Nephron progenitor cell (in vitro differentiated cells): ENCODE results near the gene AMPH.
A peak's percentile ranks its signal among the peaks of the same experiment; 100 is the strongest.
"Not testable (repeated sequence)": the region's sequence is repeated elsewhere in the genome, so short reads cannot be mapped to it uniquely, and the experiment has no call there.

Source experiments
- DNase-seq: peaks from one replicate; pipeline ENCODE4 v3.0.0; 2021
- H3K27ac Mint-ChIP-seq: 2 replicates; pipeline ENCODE4 v1.8.0; 2021; ENCODE audit warnings: mild to moderate bottlenecking, moderate library complexity, mixed read lengths
- H3K27me3 Mint-ChIP-seq: 2 replicates; pipeline ENCODE4 v1.8.0; 2021; ENCODE audit warnings: mild to moderate bottlenecking, low read depth, mixed read lengths; ENCODE audit not compliant: poor library complexity
- H3K36me3 Mint-ChIP-seq: 2 replicates; pipeline ENCODE4 v1.8.0; 2021; ENCODE audit warnings: low read depth, mixed read lengths
- H3K4me1 Mint-ChIP-seq: 2 replicates; pipeline ENCODE4 v1.8.0; 2021; ENCODE audit warnings: mixed read lengths
- H3K4me3 Mint-ChIP-seq: 2 replicates; pipeline ENCODE4 v1.8.0; 2021; ENCODE audit warnings: mild to moderate bottlenecking, moderate library complexity, mixed read lengths
- H3K9me3 Mint-ChIP-seq: 2 replicates; pipeline ENCODE4 v1.8.0; 2021; ENCODE audit warnings: mild to moderate bottlenecking, moderate library complexity, mixed read lengths
- CTCF ChIP-seq: fragments of 200-600 bp; sonication (generic); IDR thresholded peaks from 2 replicates; pipeline ENCODE4 v1.5.0; 2021; ENCODE audit warnings: antibody characterized with exemption

AMPH gene

GRCh38 chr7:38354271-38354851 lies 276.8 kb downstream of the AMPH start:
- H3K4me3 Mint-ChIP-seq, H3K9me3 Mint-ChIP-seq, H3K27me3 Mint-ChIP-seq, H3K36me3 Mint-ChIP-seq, H3K27ac Mint-ChIP-seq: not testable (repeated sequence)
- DNase-seq: peak; percentile 67
- TF ChIP-seq CTCF: peak; percentile 36
- peaks cover 21% of the 10 kb centered on the region for H3K4me1 Mint-ChIP-seq

- not testable (repeated sequence) for H3K27ac Mint-ChIP-seq, H3K4me3 Mint-ChIP-seq, H3K27me3 Mint-ChIP-seq, H3K9me3 Mint-ChIP-seq, DNase-seq, H3K36me3 Mint-ChIP-seq
- peaks cover 17% of the 10 kb centered on the region for H3K4me1 Mint-ChIP-seq
These were observed 277.7 kb downstream of the AMPH start for GRCh38 chr7:38353431-38353881.

GRCh38 chr7:38351601-38352000 lies 279.6 kb downstream of the AMPH start:
- no peak overlapping the region for H3K4me3 Mint-ChIP-seq
- peaks cover 20% of the 10 kb centered on the region for H3K4me1 Mint-ChIP-seq
- no peaks in the 10 kb centered on the region for H3K36me3 Mint-ChIP-seq
- no peaks in the 10 kb centered on the region for H3K27me3 Mint-ChIP-seq
- no peak for DNase-seq
- TF ChIP-seq CTCF: no peak
- H3K27ac Mint-ChIP-seq: no peak overlapping the region
- no peaks in the 10 kb centered on the region for H3K9me3 Mint-ChIP-seq

GRCh38 chr7:38350777-38351176 lies 280.4 kb downstream of the AMPH start:
- not testable (repeated sequence) for H3K4me3 Mint-ChIP-seq, H3K27ac Mint-ChIP-seq, H3K36me3 Mint-ChIP-seq

GRCh38 chr7:38349869-38350583 lies 281.1 kb downstream of the AMPH start:
- not testable (repeated sequence) for H3K36me3 Mint-ChIP-seq, H3K27ac Mint-ChIP-seq, H3K9me3 Mint-ChIP-seq, H3K27me3 Mint-ChIP-seq, DNase-seq, H3K4me3 Mint-ChIP-seq
- H3K4me1 Mint-ChIP-seq: peaks cover 35% of the 10 kb centered on the region

More at GRCh38 chr7:38350777-38351176, 280.4 kb downstream of the AMPH start:
- H3K9me3 Mint-ChIP-seq, H3K27me3 Mint-ChIP-seq, DNase-seq: not testable (repeated sequence)
- peaks cover 28% of the 10 kb centered on the region for H3K4me1 Mint-ChIP-seq

GRCh38 chr7:38349126-38349795 lies 281.9 kb downstream of the AMPH start:
- H3K4me1 Mint-ChIP-seq: peaks cover 43% of the 10 kb centered on the region
- not testable (repeated sequence) for H3K4me3 Mint-ChIP-seq, H3K27me3 Mint-ChIP-seq, H3K9me3 Mint-ChIP-seq, H3K36me3 Mint-ChIP-seq, DNase-seq, H3K27ac Mint-ChIP-seq

GRCh38 chr7:38345299-38346172 lies 285.6 kb downstream of the AMPH start:
- not testable (repeated sequence) for H3K27me3 Mint-ChIP-seq, H3K36me3 Mint-ChIP-seq, H3K9me3 Mint-ChIP-seq
- peak; percentile 70 for DNase-seq
- Mint-ChIP-seq H3K27ac (peak overlapping the region; percentile 29), H3K4me3 (peak overlapping the region; percentile 17), H3K4me1 (peaks cover 62% of the 10 kb centered on the region)
- TF ChIP-seq CTCF: peak; percentile 66

- not testable (repeated sequence) for H3K27me3 Mint-ChIP-seq, H3K4me3 Mint-ChIP-seq, H3K36me3 Mint-ChIP-seq, H3K9me3 Mint-ChIP-seq, H3K27ac Mint-ChIP-seq, DNase-seq
- H3K4me1 Mint-ChIP-seq: peaks cover 64% of the 10 kb centered on the region
These were observed 286.4 kb downstream of the AMPH start for GRCh38 chr7:38344741-38345140.

- not testable (repeated sequence) for H3K27ac Mint-ChIP-seq, H3K9me3 Mint-ChIP-seq, H3K27me3 Mint-ChIP-seq, H3K4me3 Mint-ChIP-seq, DNase-seq, H3K36me3 Mint-ChIP-seq
- H3K4me1 Mint-ChIP-seq: peaks cover 71% of the 10 kb centered on the region
These were observed 289.0 kb downstream of the AMPH start for GRCh38 chr7:38342135-38342534.
